Measurements from ENCODE around the gene SLC7A5.
"Not testable (repeated sequence)": the region's sequence is repeated elsewhere in the genome, so short reads cannot be mapped to it uniquely, and the experiment has no call there.

The SLC7A5 gene

DNA sequence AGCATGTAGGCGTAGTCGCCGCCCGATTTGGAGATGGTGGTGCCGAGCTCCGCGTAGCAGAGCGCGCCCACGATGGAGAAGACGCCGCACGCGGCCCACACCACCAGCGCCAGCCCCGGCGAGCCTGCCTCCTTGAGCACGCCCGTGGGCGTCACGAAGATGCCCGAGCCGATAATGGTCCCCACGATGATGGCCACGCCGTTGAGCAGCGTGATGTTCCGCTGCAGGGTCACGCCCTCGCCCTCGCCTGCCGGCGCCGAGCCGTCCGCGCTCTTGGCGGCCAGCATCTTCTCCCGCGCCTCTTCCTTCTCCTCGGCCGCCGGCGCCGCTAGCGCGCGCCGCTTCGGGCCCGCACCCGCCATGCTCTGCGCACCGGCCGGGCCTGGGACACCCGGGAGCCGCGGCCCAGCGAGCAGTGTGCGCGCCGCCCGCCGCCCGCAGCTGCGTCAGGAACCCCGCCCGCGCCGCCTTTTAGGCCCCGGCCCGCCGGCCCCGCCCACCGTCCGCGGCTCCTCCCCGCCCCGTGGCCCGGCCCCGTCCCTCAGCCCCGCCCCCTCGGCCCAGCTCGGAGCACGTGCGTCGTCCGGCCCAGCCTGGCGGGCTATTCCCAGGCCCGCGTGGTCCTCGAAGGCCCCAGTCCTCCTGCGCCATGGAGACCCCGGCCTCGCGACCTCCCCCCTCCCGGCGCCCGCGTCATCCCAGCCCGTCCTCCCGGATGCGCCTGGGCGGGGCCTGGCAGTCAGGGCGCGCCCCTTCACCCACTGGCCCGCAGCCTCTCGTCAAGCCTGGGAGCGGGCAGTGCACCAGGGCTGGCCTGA lies at the start of gene SLC7A5:
Gene SLC7A5, minus strand, starts transcription at position 447 of the 818 bp plus-strand sequence. Its CDS starts 85 bp downstream, at position 362.
- not testable (repeated sequence) for DNase-seq (ENCODE audit: low read depth, low spot score)

DNA sequence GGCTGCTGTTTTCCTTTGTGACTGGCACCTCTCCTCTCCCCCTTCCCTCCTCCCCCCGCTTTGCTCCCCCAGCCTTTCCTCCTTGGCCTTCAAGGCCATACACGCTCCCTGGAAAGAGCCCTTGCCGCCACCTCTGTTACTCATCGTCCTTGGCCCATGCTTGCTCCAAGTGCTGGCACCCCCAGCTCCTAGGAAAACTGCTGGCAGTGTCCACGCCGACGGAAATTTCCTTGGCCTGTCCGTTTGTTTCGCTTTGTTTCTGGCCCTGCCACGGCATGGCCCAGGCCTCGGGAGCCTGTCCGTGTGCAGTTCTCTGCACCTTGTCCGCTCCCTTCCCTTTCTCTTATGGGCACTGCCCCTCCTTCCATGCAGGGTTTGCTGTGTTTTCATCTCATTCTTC lies 49.0 kb upstream of the SLC7A5 start:
- DNase-seq (ENCODE audit: low read depth, low spot score): no peak

DNA sequence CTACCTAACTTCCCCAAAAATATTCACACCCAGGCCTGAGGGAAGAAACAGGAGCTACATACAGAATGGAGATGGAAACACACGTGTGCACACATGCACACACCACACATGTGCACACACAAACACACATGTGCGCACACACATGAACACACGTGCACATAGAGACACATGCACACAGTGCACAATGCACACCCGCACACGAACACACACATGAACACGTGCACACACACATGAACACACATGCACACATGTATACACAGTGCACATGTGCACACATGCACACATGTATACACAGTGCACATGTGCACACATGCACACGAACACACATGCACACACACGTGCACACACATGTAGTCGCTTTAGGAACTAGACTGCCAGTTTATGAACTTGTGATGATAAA lies 48.2 kb upstream of the SLC7A5 start:
- no peak for DNase-seq (ENCODE audit: low read depth, low spot score)

DNA sequence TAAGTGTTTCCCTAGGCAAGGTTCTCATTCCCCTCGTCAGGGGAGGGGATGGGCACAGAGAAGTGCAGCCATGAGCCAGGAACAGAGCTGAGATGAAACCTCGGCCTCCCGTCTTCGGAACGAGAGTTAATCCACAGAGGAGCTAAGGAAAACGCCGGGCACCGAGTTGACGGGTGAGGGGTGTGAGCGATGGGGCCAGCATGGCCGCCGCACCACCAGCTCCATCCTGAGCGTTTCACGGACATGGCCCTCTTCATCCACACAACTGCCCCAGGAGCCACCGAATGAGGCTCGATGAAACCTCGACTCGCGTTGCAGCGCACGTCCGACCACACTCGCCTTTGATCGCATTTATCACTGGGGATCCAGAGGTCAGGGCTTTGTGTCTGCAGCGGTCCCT lies 45.5 kb upstream of the SLC7A5 start:
- DNase-seq (ENCODE audit: low read depth, low spot score): no peak

DNA sequence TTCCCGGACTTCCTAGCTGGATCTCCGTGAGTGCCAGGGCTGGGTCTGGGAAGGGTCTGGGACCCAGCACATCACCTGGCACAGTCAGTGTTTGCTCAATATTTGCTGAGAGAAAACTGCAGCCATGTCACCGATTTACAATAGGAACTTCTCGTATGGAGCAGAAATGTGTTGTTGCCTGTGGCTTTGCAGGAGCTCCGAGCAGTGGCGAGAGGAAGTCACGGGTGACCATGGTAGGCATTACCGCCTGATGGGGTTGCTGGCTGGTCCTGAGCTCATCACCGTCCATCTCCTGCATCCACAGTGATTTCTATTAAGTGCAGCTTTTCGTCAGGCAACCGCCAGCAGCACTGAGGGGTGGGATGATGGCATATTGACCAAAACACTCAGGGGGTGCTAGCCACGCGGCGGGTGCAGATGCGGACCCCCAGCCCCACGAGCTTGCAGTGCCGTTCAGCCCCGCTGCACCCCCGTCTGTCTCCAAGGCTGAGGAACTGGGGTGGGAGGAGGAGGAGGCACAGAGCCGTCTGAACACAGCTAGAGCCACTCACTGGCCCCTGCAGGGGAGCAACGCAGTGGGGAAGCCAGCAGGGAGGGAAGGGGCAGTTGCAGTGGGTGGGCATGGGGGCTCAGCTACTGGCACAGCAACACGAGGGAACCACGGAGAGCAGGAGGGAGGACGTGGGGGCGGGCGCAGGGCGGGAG lies 44.9 kb upstream of the SLC7A5 start:
- not testable (repeated sequence) for DNase-seq (ENCODE audit: low read depth, low spot score)

DNA sequence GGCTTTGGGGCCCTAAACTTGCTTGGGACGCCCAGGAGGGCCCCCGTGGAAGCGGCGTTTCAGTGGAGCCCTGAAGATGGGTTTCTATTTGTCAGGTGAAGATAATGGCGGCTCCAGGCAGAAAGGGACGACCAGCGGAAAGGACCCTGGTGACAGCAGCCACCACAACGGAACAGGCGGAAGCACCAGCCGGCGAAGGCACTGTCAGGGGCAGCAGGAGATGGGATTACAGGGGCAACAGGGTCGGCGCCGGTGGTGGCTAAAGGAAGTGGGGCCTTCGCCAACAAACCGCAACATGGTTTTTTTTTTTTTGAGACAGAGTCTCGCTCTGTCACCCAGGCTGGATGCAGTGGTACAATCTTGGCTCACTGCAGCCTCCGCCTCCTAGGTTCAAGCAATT lies 43.4 kb upstream of the SLC7A5 start:
- not testable (repeated sequence) for DNase-seq (ENCODE audit: low read depth, low spot score)

DNA sequence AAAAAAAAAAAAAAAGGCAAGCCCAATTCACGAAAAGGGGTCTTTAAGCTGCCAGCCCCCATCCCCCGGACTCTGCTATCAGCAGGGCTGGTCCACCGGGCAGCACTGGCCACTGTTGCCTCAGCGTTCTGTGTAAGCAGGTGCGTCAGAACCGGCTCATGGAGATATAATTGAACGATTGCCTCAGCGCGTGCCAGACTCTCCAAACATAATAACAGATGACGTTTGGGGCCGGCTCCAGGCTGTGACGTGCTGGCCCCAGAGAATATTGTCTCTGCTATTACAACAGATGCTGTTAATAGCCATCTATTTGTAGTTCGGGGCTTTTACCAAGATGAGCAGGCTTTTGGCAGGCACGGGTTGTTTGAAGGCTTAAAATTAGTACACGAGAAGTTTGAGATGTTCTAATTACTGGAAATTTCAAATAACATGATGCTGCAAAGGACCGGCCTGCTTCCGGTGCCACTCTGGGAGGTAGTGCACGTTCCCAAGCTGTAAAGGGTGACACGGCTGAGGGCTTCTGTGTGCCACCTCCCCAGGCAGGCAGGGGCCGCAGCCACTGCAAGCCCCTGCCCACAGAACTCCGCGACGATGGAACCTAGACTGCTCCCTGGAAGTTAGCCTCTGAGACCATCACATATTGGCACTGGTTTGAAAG lies 41.9 kb upstream of the SLC7A5 start:
- DNase-seq (ENCODE audit: low read depth, low spot score): peak; percentile 37

DNA sequence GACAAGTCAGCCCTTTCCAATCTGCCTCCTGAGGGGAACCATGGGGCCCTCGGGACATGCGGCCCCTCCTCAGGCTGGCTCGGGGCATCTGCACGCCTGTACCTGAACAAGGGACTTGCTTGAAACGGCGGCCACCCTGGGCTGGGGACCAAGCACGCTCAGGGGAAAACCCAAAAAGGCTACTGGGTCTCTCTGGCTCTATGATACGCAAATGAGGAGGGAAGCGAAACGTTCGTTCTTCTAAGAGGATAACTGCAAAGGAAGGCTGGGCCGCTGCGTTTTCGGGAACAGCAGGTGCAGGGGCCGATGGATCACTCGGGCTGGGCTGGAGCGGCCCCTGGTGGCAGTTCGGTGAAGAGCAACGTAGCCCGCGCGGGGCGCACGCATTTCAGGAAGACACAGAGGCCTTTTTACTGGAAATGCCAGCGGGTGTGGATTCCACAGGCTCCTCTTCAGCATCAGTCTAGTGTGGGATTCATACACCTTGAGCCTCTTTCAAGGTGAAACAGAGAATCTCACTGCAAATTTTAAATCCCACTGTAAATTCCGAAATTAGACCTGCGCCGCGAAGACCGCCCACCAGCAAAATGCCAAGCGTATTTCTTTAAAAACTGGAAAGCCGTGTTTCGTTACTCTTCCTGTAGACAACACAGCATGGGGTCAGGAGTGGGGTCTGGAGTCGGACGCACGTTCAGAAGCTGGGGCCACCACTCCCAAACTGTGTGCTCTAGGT lies 40.1 kb upstream of the SLC7A5 start:
- not testable (repeated sequence) for DNase-seq (ENCODE audit: low read depth, low spot score)

DNA sequence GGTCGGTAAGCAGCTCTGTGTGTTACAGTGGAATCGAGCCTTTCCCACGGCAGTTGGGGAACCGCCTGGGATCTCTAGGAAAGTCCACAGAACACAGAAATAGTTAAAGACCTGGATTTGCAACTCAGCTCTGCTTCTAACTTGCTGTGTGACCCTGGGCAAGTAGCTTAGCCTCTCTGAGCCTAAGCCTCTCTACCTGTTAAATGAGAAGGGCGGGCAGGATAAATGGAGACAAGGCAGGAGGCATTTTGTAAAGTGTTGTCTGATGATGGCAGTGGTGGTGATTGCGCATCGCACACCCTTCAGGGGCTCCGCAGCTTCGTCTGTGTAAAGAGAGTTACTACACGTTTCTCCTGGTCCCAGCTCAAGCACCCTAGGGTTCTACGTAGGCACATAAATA lies 38.8 kb upstream of the SLC7A5 start:
- not testable (repeated sequence) for DNase-seq (ENCODE audit: low read depth, low spot score)

DNA sequence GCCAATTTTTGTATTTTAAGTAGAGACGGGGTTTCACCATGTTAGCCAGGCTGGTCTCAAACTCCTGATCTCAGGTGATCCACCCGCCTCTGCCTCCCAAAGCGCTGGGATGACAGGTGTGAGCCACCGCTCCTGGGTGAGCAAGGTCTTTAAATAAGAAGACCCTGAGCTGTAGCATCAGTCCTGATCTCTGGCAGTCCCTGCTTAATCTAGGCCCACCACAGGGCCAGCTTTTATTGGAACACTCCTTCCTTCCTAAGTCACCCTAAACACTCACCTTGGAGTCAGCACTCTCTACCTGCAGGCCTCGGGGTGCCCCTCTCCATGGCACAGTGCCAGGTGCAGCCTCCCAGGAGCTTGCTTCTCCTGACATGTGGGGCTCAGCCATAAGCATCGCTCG lies 36.2 kb upstream of the SLC7A5 start:
- DNase-seq (ENCODE audit: low read depth, low spot score): not testable (repeated sequence)

DNA sequence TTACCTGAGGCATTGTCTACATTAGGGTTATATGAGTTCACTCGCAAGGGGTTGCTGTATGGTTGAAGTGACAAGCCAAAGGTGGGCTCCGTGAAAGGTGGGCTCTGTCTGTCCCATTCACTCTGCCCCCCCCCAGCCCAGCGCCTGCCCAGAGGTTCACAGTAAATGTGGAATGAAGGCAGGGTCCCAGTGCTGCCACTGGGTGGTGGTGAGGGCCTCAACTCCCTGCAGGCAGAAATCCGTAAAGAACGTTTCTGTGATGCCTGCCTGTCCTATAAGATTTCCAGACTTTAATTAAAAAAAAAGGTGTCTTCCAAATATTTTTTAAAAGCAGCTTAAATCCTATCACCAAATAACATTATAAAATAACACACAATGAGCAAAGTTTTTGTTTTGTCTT lies 35.7 kb upstream of the SLC7A5 start:
- DNase-seq (ENCODE audit: low read depth, low spot score): not testable (repeated sequence)

DNA sequence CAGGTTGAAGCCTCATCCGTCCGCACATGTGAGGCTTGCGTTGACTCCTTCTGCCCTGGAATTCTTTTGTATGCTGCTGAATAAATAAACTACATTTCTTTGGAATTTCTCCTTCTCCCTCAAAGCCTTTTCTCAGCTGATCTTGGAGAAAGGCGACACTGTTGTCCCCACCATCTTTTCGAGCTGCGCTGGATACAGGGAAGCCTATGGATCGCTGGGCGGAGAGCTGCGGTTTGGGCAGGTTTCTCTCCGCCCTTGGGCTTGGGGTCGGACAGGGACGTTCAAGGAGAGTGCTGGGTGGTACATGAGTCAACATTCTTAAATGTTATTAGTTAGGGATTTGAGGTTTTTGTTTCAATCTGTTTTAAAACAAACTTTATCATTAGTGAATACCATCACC lies 31.2 kb upstream of the SLC7A5 start:
- not testable (repeated sequence) for DNase-seq (ENCODE audit: low read depth, low spot score)

DNA sequence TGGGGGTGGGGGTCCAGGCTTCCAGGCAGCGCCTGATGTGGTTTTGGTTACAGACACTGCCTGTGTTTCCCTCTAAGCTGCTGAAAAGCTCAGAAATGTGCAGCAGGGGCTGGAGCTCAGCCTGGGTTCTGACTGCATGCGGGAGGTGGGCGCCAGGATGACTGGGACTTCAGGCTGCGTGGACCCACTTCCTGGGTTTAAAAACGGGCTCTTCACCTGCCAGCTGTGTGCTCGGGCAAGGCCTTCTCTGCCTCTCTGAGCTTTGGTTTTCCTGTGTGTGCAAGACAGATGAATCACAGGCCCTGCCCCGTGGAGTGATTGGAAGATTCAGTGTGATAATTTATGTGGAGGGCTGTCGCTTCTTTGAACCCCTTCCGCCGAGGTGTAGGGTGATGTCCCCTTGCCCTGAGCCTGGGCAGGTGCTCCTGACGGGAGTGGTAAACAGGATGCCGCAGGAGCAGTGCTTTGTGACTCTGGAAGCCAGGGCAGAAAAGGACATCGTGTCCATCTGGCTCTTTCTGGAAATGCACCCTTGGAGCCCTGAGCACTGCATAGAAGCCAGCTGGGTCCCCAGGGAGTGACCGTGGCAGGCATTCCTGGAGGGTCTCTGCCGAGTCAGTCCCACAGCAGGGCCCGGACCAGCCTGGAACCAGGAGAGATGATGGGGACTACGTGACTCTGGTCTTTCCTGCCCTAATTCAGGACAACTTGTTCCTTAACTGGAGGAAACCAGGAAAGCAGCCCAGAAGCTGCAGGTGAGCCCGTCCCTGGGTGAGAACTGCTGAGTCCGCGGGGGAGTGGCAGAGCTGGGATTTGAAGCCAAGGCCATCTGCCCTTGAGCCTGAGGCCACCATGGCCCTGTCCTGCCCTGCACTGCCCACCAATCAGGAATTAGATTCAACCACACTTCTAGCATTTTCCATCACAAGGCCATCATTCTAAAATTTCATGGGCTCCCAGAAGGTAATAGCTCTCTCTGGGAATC lies 28.5 kb upstream of the SLC7A5 start:
- no peak for DNase-seq (ENCODE audit: low read depth, low spot score)

DNA sequence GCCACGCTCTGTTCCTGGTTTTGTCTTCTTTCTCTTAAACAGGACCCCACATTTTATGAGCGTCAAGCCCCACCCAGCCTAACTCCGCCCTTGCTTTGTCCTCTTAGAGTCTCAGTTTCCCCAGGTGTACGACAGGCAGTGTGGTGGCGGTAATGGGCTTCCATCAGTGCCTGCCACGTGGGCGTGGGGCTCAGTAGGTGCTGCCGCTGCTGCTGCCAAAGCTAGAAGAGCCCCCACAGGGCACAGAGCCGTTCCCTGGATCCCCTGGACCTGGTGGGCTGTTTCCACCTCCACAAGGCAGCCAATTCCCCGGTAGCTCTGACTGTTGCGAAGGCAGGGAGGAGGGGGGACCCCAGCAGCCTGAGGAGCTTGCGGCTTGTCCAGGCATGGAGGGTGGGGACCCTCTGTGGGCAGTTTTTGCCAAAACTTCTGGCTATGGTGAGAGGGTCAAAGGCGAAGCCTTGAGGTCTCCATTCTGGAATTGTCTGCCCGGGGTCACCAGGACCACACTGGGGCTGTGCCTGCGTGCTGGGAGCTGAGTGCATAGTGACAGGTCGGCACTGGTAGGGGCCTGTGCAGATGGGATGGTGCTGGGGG lies 27.7 kb upstream of the SLC7A5 start:
- DNase-seq (ENCODE audit: low read depth, low spot score): not testable (repeated sequence)

DNA sequence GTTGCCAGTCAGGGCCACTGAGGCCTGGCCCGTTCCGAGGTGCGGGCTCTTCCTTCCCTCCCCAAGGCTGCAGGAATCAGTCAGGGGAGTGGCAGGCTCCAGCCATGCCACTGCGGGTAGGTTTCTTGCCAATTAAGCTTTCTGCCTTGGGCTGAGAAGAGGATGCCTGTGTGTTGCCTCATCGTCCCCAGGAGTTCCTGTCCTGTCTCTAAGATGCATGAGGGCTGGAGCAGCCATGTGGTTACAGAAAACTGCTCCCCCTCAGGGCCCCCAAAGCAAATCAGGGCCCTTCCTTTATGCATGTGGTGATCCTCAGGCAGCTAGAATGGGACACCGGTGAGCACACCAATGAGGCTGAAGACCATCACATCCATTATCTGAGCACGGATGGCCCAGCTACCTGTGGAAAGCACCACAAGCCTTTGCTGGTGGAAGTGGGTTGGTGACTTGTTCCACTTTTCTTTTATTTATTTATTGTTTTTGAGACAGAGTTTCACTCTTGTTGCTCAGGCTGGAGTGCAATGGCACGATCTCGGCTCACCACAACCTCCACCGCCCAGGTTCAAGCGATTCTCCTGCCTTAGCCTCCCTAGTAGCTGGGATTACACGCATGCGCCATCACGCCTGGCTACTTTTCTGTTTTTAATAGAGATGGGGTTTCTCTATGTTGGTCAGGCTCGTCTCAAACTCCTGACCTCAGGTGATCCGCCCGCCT lies 27.0 kb upstream of the SLC7A5 start:
- not testable (repeated sequence) for DNase-seq (ENCODE audit: low read depth, low spot score)

DNA sequence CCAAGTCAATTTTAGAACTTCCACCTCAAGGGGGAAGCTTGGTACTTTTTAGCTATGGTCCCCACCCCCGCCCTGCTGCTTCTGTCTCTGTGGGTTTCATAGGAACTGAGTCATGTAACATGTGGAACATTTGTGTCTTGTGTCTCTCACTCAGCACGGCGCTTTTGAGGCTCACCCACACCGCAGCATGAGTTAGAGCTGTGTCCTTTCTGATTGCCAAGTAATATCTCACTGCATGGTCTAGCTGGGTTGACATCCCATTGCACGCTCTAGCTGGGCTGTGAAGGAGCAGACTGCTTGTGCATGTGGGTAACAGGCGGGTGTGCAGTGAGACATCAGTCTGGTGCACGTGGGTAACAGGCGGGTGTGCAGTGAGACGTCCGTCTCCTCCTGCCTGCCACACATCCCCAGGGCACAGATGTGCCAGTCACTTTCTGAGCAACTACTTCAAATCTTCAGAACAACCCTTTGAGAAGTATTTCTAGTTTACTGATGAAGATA lies 26.4 kb upstream of the SLC7A5 start:
- DNase-seq (ENCODE audit: low read depth, low spot score): no peak

DNA sequence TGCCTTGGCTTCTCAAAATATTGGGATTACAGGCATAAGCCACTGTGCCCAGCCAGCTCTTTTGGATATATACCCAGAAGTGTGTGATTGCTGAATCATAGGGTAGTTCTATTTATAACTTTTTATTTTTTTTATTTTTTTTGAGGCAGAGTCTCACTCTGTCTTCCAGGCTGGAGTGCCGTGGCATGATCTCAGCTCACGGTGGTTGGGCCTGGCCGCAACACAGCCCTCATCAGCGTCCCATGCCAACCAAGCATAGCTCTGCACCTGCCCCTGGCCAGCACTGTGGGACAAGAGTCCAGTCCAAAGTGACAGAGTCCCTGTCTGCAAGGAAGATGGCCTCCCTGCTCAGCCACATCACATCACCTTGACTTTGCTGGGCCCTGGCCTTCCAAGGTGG lies 24.7 kb upstream of the SLC7A5 start:
- not testable (repeated sequence) for DNase-seq (ENCODE audit: low read depth, low spot score)

DNA sequence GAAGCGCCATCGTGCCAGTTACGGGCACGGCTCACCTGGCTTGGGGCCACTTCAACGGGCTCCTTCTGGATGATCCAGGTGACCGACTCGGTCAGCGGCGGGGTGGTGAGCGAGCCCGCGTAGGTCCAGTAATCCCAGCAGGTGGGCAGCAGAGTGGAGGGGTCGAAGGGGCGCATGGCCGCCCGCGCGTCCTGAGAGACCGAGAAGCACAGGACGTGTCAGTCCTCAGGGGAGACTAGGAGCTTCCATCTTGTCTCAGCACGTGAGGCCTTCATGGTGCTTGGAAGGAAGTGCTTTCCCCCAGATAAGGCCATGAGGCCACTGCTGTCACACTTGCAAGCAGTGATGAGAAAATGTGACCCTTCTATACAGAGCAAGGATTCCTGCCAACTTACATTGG lies 22.5 kb upstream of the SLC7A5 start:
- DNase-seq (ENCODE audit: low read depth, low spot score): no peak

DNA sequence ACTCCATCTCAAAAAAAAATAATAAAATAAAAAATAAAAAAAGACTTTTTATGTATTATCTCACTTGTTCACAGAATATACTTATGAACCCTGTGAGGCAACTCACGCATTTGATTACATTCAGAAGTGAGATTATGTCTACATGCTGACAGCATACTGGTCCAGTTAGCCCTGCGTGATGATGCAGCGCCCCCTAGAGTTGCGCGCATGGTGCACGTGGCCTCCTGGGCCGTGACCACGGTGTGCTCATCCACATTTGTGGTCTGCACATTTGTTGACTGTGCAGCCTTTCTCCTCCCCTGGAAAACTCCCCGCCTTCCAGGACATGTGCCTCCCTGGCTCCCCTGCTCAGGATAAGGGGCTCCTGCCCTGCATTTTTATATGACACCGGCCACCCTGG lies 20.5 kb upstream of the SLC7A5 start:
- DNase-seq (ENCODE audit: low read depth, low spot score): not testable (repeated sequence)
